NCI-H1092 treated with DMSO at 0.1 percent for 48 hours (cell line): ENCODE results near the gene NEB.
A peak's percentile ranks its signal among the peaks of the same experiment; 100 is the strongest.

Source experiments
- DNase-seq: peaks from one replicate; lab custom pipeline; 2025; lab: John Stamatoyannopoulos, UW

NEB gene

GRCh38 chr2:151733771-151734672, at the start of gene NEB:
TSS of gene NEB (minus strand) at chr2:151734476. CDS start at chr2:151733156, 1,320 bp downstream.
- peak; percentile 85 for DNase-seq

DNA sequence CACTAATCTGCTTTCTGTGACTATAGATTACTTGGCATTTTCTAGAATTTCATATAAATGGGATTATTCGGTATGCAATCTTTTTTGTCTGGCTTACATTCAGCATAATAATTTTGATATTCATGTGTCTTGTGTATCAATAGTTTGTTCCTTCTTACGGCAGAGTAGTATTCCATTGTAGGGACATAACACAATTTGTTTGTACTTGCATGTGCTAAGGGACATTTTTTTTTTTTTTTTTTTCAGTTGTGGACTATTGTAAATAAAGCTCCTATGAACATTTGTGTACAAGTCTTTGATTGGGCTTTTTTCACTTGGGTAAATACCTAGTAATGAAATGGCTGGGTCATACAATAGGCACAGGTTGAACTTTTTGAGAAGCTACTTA, 48.9 kb upstream of the NEB start:
- no peak for DNase-seq

DNA sequence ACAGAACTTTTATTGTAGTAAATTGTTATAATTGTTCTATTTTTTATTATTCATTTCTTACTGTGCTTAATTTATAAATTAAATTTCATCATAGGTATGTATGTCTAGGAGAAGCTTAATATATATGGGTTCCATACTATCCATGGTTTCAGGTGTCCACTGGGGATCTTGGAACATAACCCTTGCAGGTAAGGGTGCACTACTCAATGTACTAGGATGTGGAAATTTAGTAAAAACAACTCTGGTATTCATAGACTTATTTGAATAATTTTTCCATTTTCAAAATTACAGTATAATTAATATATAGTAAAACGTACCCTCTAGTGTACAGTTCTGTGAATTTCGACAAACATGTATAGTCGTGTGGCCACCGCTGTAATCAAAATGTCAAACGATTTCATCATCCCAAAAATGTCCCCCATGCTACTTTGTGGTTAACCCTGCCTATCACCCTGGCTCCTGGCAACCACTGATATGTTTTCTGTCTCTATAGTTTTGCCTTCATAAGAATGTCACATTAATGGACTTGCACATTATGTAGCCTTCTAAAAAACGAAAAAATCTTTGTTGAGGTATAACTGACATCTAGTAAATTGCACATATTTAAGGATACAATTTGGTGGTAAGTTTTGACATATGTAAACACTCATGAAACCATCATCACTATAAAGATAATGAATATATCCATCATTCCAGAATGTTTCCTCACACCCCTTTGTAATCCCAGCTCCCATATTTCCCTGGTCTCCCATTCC, 48.3 kb upstream of the NEB start:
- DNase-seq = no peak

DNA sequence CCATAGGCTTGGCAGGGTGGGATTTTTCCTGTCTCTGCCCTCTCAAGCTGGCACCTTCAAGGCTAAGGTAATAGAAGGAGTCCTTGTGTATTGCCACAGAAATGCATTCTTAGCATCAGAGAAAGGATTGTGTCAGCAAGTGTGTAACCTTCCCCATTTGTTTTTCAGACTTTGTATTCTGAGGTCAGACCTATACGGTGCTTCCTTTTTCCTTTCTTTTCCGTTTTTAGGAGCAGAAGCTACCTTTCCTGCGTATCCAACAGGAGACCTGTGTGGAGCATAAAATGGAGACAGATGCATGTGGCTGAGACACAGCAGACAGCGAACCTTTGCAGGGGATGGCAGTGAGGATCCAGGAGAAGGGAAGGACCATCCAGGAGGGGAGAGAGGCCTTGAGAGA, 47.4 kb upstream of the NEB start:
- DNase-seq = no peak

- no peak for DNase-seq
These were observed 46.7 kb upstream of the NEB start for GRCh38 chr2:151780938-151781337.

GRCh38 chr2:151777935-151778334, 43.7 kb upstream of the NEB start:
- DNase-seq = no peak

DNA sequence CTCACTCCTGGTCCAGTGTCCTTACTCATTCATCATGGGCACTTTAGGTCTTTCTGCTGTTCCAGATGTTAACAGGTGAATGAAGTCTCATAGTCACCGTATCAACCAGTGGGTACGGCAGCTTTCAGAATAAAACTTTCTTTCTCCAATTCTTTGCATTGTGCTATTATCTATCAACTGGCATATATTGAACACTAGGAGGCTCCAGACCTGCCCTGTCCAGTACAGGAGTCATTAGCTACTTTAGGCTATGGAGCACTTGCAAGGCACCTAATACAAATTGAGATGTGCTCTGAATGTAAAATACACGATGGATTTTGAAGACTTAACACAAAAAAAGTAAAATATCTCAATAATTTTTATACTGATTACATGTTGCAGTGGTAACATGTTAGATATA, 43.2 kb upstream of the NEB start:
- no peak for DNase-seq

DNA sequence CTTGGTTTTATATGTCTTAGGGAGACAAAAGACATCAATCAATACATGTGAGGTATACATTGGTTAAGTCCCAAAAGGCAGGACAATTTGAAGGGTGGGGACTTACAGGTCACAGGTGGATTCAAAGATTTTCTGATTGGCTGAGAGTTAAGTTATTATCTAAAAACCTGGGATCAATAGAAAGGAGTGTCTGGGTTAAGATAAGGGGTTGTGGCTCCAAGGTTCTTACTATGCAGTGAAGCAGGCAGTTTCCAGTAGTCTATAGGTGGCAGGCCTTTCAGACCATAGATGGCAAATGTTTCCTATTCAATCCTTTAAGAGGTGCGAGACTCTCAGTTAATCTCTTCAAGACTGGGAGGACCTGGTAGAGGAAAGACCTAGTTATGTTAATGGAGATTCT, 42.1 kb upstream of the NEB start:
- DNase-seq = no peak

DNA sequence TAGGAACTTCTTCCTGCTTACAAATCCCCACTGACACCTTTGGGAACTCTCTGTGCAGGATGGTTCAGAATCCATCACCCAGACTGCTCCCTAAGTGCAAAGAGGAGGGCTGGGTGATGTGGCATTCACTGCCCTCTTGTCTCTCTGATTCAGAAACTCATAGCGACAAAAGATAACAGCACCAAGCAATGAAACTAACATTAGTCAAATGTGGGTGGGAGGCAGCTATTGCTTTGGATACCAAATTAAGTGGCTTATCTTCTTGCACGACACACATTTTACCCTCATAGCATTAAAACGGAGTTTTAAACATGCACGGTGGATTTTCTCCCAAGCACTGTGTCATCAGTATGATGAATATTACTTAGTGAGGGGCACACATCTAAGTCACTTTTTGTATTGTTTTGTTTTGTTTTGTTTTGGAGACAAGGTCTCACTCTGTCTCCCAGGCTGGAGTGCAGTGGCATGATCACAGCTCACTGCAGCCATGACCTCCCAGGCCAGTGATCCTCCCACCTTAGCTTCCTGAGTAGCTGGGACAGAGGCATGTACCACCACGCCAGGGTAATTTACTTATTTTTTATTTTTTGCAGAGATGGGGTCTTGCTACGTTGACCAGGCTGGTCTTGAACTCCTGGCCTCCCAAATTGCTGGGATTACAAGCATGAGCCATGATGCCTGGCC, 40.9 kb upstream of the NEB start:
- no peak for DNase-seq

- DNase-seq = no peak
These were observed 40.2 kb upstream of the NEB start for GRCh38 chr2:151774506-151774905.

GRCh38 chr2:151771599-151772358, 37.5 kb upstream of the NEB start:
- no peak for DNase-seq

DNA sequence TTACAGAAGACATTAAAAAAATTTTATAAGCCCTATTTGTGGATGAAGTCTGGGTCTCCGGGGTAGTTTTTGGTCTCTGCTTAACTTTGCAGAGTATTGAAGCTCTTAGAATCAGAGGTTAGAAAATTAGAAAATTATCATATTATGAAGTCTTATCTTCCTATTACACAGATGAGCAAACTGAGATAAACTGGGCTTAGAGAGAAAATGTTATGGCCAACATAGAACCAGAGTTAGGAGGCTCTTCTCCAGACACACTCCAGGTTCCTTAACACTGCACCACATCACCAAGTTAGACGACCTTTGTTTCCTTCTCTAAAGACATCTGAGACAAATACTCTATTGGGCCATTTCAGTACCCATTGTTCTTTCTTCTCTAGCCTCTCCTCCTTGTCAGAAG, 36.7 kb upstream of the NEB start:
- DNase-seq = no peak

DNA sequence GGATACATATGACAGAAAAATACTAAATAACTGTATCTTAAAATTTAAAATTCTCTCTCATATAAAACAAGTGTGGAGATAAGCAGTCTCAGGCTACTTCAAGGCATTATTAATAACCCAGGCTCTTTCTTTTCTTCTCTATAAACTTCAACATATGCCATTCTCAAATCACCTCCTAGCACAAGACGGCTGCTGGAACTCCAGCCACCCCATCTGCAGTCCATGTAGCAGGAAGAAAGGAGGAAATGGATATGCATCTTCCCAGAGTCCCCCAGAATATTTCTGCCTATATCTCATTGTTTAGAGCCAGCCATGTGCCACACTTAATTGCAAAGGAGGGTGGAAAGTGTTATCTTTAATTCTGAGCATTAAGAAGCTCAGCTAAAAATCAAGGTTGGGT, 35.3 kb upstream of the NEB start:
- DNase-seq = no peak

DNA sequence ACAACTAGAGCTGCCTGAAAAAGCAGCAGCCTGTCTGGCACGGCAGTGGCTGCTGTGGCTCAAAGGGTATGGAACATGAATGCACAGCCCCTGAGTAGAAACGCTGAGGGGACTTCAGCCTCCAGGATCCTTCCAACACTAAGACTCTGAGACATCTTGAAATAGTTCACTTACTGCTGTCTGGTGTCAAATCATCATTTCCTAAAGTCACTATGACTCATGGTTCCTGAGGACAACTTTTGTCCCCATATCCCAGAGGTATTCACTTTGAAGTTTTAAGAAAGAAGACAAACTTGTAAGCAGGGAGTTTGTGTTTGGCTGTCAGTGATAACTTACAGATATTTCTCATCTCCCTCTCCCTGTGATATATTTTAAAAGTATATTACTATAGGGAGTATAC, 33.3 kb upstream of the NEB start:
- DNase-seq = no peak

DNA sequence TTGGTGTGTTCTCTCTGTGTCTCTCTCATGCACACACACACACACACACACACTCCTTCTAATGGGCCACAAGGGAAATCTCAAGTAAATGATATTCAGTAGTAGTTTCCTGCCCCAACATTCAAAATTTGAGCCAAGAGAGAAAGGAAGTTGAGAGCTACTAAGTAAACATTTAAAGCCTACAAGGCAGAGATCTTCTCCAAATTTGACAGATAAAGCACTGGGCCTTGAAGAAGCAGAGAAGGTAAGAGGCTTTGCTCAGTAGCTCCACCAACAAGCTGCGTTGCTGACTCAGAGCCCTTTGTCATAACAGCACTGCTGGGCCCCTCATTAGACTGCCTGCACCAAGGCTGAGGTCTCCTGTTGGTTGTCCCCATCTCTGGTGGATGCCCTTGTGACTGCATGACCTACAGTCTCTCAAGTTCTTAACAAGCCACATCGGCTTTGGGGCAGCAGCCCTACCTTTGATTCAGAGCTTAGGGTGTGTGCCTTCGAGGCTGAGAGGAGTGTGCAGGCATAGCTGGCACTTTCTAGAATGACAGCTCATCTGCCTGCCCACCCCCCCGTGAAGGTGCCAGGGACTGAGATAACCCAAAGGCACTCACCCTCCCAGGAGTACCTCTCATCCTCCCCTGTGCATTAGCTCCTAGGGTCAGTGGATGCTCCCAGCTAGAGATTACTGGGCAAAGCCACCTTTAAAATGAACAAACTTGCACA, 32.3 kb upstream of the NEB start:
- DNase-seq = no peak

DNA sequence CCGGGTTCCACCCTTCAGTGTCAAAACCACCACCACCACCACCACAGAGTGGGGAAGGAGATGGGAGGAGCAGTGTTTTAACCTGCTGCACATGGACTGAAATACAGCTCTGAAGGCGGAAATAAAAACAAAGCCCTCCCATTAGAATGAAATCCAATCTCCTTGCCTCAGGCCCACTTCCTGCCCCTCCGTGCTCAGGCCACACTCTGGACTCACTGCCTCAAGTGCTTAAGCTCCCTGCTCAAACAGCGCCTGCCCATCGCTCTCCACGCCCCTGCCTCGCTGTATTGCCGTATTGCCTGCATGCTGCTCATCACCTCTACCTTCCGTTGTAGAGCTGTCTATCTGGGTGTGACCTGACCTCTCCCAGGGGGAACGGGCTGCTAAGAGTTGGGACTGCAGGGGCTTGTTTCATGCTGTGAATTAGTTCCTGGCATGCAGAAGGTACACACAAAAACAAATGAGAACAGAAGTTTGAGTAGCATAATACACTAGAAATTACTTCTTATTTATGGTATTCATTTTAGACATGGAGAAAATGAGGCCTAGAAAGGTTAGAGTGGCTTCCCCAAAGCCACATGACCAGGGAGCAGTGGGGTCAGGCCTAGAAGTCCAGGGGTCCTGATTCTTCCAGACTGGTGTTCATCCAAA, 31.6 kb upstream of the NEB start:
- DNase-seq = no peak

GRCh38 chr2:151762694-151763093, 28.4 kb upstream of the NEB start:
- DNase-seq = no peak

DNA sequence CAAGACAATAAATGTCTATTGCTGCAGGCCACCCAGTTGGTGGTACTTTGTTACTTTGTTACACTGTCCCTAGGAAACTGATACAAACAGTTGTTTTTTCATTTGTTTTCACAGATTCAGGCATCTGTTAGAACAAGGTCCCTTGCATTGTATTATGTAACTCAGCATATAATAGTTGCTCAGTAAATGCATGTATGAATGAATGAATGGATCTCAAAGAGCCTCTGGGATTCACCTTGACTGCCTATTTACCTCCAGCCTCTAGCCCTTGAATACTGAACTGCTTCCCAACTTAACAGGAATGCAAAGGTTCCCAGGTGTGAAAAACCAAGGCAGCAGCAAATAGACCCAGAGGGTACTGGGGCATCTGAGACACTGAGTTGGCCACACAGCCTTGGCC, 27.4 kb upstream of the NEB start:
- no peak for DNase-seq

GRCh38 chr2:151761193-151761592, 26.9 kb upstream of the NEB start:
- no peak for DNase-seq

GRCh38 chr2:151760139-151760650, 25.9 kb upstream of the NEB start:
- DNase-seq = no peak

DNA sequence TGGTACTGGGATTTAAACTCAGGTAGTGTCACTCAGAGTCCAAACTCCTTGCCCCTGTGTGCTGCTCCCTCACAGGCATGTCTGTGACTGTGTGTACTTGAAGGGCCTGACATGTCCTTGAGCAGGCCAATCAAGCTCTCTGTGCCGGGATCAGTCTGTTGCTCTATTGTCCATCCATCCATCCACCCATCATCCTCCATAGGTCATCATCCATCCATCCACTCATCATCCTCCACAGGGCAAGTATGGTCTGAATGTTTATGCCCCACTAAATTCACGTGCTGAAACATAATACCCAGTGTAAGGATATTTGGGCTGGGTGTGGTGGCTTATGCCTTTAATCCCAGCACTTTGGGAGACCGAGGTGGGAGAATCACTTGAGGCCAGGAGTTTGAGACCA, 24.5 kb upstream of the NEB start:
- no peak for DNase-seq
